ENCODE results near the gene PRDM2.

DNA sequence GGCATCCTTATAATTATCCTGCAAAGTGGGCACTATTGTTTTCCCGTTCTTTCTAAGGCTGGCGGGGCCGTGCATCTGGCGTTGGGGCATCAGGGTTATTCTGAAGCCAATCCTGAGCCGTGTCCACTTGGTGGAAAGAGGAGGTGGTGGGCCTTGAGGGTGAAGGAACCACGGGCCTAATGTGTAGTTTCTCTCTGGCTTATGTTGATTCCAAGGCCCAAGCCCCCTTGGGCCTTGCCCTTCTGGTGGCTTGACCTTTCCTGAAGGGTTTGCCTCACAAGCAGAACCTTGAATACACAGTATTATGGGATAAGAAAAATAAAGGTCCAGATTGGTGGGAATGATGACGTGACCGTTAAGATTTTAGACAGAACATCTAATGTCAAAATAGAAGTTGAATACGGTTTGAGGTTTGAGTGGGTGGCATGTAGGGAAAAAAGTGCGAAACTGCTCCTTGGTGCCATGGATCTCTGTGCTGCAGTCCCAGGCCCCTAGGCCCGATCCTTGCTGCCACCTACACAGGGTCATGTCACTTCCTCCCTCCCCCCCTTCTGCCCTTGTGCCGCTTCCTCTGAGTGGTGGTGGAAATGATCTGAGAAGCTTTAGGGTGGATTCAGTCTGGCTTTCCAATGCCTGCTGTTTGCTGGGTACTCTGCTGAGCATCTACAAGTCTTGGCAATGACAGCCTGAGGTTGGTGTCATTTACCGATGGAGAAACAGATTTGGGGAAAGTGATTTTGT is 90.5 kb downstream of the PRDM2 start:
- TF ChIP-seq CTCF (IDR thresholded peaks at IDR 0.05 in 8 of 11, conservative IDR thresholded peaks at IDR 0.05 in 3 of 11) = no peak
- TF ChIP-seq POLR2A (IDR thresholded peaks at IDR 0.05) = no peak
- TF ChIP-seq POLR2AphosphoS5 (IDR thresholded peaks at IDR 0.05) = no peak

All from spleen (tissue), 7 donors.